ENCODE data around the gene TRIM14. TPM values are rescaled to one million over a fixed set of nuclear protein-coding genes. Genes with fewer than 3 reads are reported as not detected.

TRIM14 gene
- total RNA-seq, 1 donor, result 13.4 TPM

DNA sequence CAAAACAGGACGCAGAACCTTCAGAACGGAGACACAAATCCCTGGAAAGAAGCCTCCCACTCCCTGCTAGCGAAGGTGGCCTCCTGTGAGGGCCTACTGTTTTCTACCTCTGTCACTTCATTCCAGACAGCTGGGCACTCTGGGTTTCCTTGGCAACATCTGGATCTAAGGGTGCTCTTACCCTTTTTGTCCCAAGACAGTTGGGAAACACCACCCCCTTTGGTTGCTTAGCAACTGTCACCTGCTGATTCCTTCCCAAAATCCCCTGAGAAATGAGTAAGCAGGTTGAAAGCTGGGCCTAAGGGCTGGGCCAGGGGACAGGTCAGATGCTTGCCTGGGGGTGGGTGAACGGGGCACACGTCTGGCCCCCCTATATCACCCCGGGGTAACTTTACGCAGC, 33.1 kb downstream of the TRIM14 start:
- TF ChIP-seq, protein P1, sequence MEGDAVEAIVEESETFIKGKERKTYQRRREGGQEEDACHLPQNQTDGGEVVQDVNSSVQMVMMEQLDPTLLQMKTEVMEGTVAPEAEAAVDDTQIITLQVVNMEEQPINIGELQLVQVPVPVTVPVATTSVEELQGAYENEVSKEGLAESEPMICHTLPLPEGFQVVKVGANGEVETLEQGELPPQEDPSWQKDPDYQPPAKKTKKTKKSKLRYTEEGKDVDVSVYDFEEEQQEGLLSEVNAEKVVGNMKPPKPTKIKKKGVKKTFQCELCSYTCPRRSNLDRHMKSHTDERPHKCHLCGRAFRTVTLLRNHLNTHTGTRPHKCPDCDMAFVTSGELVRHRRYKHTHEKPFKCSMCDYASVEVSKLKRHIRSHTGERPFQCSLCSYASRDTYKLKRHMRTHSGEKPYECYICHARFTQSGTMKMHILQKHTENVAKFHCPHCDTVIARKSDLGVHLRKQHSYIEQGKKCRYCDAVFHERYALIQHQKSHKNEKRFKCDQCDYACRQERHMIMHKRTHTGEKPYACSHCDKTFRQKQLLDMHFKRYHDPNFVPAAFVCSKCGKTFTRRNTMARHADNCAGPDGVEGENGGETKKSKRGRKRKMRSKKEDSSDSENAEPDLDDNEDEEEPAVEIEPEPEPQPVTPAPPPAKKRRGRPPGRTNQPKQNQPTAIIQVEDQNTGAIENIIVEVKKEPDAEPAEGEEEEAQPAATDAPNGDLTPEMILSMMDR (IDR thresholded peaks at IDR 0.05; ENCODE audit: insufficient read depth, low read depth, low read length), result no peak
- no peak for DNase-seq (ENCODE audit: low read depth)
- no peak overlapping the region for H3K4me3 ChIP-seq (ENCODE audit: low read depth, low read length)

DNA sequence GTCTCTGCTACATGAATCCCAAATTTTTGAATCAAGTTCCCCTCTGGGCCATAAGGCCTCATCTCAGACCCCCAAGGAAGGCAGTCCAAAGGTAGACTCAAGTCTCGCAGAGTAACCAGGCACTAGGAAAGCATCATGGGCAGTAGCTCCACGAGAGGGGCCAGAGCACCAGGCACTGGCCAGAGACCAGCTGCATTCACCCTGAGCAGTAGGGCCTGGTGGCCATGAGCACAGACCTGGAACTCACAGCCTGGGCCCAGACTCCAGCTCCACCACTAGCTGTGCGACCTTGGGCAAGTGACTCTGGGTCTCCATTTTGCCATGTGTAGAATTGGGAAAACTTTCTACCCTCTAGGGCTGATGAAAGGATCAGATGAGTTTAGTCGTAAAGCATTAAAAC, 34.0 kb downstream of the TRIM14 start:
- no peak for DNase-seq (ENCODE audit: low read depth)
- H3K4me3 ChIP-seq (ENCODE audit: low read depth, low read length), result no peak overlapping the region
- TF ChIP-seq, protein P1 (IDR thresholded peaks at IDR 0.05; ENCODE audit: insufficient read depth, low read depth, low read length), result no peak

GRCh38 chr9:98084396-98084795, 34.6 kb downstream of the TRIM14 start:
- no peak for DNase-seq (ENCODE audit: low read depth)
- H3K4me3 ChIP-seq (ENCODE audit: low read depth, low read length), result no peak overlapping the region
- TF ChIP-seq, protein P1 (IDR thresholded peaks at IDR 0.05; ENCODE audit: insufficient read depth, low read depth, low read length), result no peak

DNA sequence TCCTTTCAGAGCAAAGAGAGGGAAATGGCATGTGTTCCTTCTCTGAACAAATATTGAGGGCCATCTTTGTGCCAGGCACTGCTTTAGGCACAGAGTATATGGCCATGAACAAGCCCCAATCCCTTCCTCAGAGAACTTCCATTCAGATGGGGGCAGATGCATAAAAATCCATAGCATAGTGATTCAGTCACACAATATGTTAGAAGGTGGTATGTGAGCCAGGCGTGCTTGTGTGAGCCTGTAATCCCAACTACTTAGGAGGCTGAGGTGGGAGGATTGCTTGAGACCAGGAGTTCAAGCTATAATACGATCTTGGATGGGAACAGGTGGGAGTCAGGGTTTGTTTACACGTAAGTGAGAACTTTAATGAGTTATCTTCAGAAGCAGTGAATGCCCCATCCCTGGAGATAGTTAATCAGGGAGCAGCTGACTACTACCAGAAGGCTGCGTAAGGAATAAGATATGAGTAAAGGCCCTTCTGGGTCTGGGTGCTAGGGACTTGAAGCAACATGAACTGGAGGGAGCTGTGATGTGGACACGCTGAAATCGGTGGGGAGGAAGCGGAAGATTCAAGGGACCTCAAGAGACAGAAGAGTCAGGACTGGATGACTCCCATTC, 35.3 kb downstream of the TRIM14 start:
- TF ChIP-seq, protein P1 (IDR thresholded peaks at IDR 0.05; ENCODE audit: insufficient read depth, low read depth, low read length), result no peak

DNA sequence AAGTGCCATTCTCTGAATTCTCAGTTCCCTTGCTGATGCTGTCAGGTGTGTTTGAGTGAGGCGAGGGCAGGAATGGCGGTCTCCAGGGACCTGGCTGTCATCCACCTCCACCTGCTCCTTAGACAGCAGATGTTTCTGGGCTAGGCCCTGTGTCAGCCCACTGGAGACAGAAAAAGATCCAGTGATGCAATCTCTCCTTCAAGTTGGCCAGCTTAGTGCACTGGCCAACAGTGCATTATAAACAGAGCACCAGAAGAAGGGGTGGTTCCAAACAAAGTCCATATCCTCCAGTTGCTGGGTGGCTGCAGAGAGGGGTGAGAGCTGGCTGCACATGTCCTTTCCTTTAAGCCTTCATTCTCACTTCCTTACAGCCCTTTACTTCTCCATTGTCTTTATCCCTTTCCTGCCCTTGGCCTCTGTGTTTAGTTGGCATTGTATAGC, 35.9 kb downstream of the TRIM14 start:
- H3K4me3 ChIP-seq (ENCODE audit: low read depth, low read length), result no peak overlapping the region
- TF ChIP-seq, protein P1 (IDR thresholded peaks at IDR 0.05; ENCODE audit: insufficient read depth, low read depth, low read length), result no peak
- peak; percentile 44 for DNase-seq (ENCODE audit: low read depth)

More for the DNA sequence above, 35.3 kb downstream of the TRIM14 start:
- no peak overlapping the region for H3K4me3 ChIP-seq (ENCODE audit: low read depth, low read length)
- no peak for DNase-seq (ENCODE audit: low read depth)

DNA sequence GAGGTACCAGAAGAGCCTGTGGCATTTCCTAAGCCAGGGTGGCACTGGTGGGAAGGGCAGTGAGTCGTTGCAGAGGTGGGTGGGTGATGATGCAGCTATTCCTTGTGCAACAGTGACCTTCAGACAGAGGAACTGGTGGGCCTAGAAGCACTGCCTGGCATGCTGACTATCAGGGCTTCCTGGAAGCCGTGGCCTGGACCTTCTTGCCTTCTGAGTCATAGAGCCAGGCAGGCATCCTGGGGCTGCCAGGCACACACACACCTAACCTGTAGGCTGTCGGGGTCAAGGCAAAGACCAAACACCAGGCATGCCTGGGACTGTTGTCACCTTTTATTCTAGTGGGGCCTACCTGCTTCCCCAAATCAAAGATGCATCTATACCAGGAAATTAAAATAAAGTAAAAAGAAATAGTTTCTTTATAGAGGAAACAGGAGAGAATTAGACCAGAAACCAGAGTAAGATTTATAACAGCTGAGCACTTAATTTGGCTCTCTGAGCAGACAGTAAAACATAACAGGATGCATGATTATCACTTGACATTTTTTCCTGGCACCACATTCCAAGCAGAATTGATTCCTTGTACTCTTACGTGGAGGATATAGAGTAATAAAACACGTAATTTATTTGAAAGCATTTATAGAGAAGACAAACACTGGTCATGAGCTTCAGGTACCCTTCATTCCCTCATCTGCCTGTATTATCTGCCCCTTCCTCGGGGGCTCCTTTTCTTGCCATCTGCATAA, 37.4 kb downstream of the TRIM14 start:
- peak; percentile 30 for DNase-seq (ENCODE audit: low read depth)
- TF ChIP-seq, protein P1 (IDR thresholded peaks at IDR 0.05; ENCODE audit: insufficient read depth, low read depth, low read length), result no peak
- H3K4me3 ChIP-seq (ENCODE audit: low read depth, low read length), result no peak overlapping the region
